Calu3 (cell line): ENCODE data around the gene SZRD1. TPM values are rescaled to one million over a fixed set of nuclear protein-coding genes. Genes with fewer than 3 reads are reported as not detected.

Source experiments
- BruUV-seq: library from RNA; stranded (reverse); fragments of 400-500 nt; replicated peaks from 2 replicates; lab custom pipeline; 2021; lab: Mats Ljungman, UMichigan
- CTCF ChIA-PET: fragments of 300-600 bp; sonication (Branson Sonifier 250); formaldehyde crosslinking; loops from one replicate; lab custom pipeline; 2022; ENCODE audit warnings: antibody characterized with exemption; lab: Charles Lee
- DNase-seq: peaks from one replicate; pipeline ENCODE4 v3.0.0; 2022
- H3K27ac Mint-ChIP-seq: one replicate; pipeline ENCODE4 v1.8.0; 2022; ENCODE audit warnings: mixed read lengths; ENCODE audit not compliant: unreplicated experiment
- H3K27me3 Mint-ChIP-seq: one replicate; pipeline ENCODE4 v1.8.0; 2022; ENCODE audit warnings: mixed read lengths; ENCODE audit not compliant: unreplicated experiment
- H3K36me3 Mint-ChIP-seq: one replicate; pipeline ENCODE4 v1.8.0; 2022; ENCODE audit warnings: mild to moderate bottlenecking, moderate library complexity, mixed read lengths; ENCODE audit not compliant: insufficient read depth, unreplicated experiment
- H3K4me1 Mint-ChIP-seq: one replicate; pipeline ENCODE4 v1.8.0; 2022; ENCODE audit warnings: mild to moderate bottlenecking, low read depth, mixed read lengths; ENCODE audit not compliant: unreplicated experiment
- H3K4me3 Mint-ChIP-seq: one replicate; pipeline ENCODE4 v1.8.0; 2022; ENCODE audit warnings: mild to moderate bottlenecking, low read depth, moderate library complexity, mixed read lengths; ENCODE audit not compliant: unreplicated experiment
- H3K9me3 Mint-ChIP-seq: one replicate; pipeline ENCODE4 v1.8.0; 2022; ENCODE audit warnings: low read depth, mixed read lengths; ENCODE audit not compliant: unreplicated experiment
- CTCF ChIP-seq: fragments of 200-600 bp; IDR thresholded peaks from one replicate; pipeline ENCODE4 v1.8.0; 2022; ENCODE audit warnings: antibody characterized with exemption; ENCODE audit not compliant: unreplicated experiment
- intact Hi-C: fragments of 100-400 bp; cut with micrococcal nuclease; formaldehyde crosslinking; loops from one replicate; pipeline ENCODE4 v1.10.0; 2022; ENCODE audit not compliant: unreplicated experiment
- total RNA-seq: library from RNA; stranded (reverse); gene quantifications from 2 replicates; pipeline ENCODE4 v1.2.3, GENCODE V29; 2022

SZRD1 gene
- total RNA-seq, 1 experiment from 2014 or later, result 95.9 TPM

GRCh38 chr1:16383888-16384287, 16.8 kb downstream of the SZRD1 start:
- DNase-seq, result no peak
- Mint-ChIP-seq H3K27me3 (no peaks in the 10 kb centered on the region), H3K4me1 (peaks cover 46% of the 10 kb centered on the region), H3K4me3 (no peak overlapping the region), H3K9me3 (peaks cover 2% of the 10 kb centered on the region), H3K36me3 (peaks cover 8% of the 10 kb centered on the region), H3K27ac (no peak overlapping the region)
- CTCF ChIA-PET, result no interaction called here
- intact Hi-C loops, result no loop called here
- TF ChIP-seq CTCF, result no peak
- no TSS peak for BruUV-seq

GRCh38 chr1:16385659-16386453, 18.8 kb downstream of the SZRD1 start:
- Mint-ChIP-seq H3K36me3 (peaks cover 5% of the 10 kb centered on the region), H3K4me1 (peaks cover 56% of the 10 kb centered on the region), H3K9me3 (peaks cover 2% of the 10 kb centered on the region), H3K27me3 (no peaks in the 10 kb centered on the region), H3K4me3 (no peak overlapping the region), H3K27ac (no peak overlapping the region)
- CTCF ChIA-PET, result interaction anchor here (0.6 kb wide), 1 partner anchor 665 kb away, joined by 3 read pairs; no protein-coding TSS in a partner anchor
- no peak for TF ChIP-seq CTCF
- no peak for DNase-seq
- BruUV-seq, result no TSS peak
- intact Hi-C loops, result no loop called here

DNA sequence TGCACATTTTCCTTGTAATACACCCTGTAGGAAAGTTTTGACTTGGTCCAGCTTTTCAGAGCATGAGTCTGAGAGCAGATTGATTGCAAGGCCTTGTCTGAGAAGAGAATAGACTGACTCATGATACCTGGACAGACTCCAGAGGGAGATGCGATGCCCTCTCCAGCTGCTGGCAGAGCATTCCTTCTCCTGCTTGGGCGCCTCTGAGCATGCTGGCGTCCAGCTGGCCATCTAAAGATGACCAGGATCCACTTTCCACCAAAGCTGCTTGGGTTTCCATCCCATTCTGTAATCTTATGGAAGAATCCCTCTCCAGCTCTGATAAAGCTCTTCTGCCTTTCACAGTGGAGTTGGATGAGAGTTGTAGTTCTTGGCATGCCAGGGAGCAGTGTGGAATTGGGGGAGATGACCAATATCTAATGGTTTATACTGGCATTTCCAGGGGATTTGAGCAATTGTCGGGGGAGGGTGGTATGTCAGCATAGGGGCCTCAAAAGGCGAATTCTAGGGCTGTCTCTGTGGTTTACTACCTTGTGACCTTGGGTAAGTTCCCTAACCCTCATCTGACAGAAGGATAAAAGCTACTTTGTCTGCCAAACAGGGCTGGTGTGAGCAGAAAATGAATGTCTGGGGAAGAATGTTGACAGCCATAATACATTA, 19.5 kb downstream of the SZRD1 start:
- Mint-ChIP-seq H3K4me3 (no peak overlapping the region), H3K27ac (peak overlapping the region; percentile 36), H3K27me3 (no peaks in the 10 kb centered on the region), H3K36me3 (peaks cover 5% of the 10 kb centered on the region), H3K9me3 (peaks cover 2% of the 10 kb centered on the region), H3K4me1 (peaks cover 59% of the 10 kb centered on the region)
- peak; percentile 11 for DNase-seq
- intact Hi-C loops, result no loop called here
- TF ChIP-seq CTCF, result no peak
- no TSS peak for BruUV-seq
- CTCF ChIA-PET, result interaction anchor here (0.6 to 1.0 kb wide), 2 partner anchors 23 to 665 kb away, joined by 3 to 4 read pairs; no protein-coding TSS in a partner anchor

- Mint-ChIP-seq H3K27ac (no peak overlapping the region), H3K9me3 (peaks cover 2% of the 10 kb centered on the region), H3K27me3 (no peaks in the 10 kb centered on the region), H3K4me1 (peaks cover 59% of the 10 kb centered on the region), H3K4me3 (peak overlapping the region; percentile 45), H3K36me3 (peaks cover 6% of the 10 kb centered on the region)
- CTCF ChIA-PET, result interaction anchor here (1.0 kb wide), 1 partner anchor 24 kb away, joined by 4 read pairs; no protein-coding TSS in a partner anchor
- no peak for DNase-seq
- BruUV-seq, result no TSS peak
- intact Hi-C loops, result no loop called here
- no peak for TF ChIP-seq CTCF
Measured at GRCh38 chr1:16387201-16388188, 20.5 kb downstream of the SZRD1 start.
